Erythroblast (primary cell): ENCODE data around the gene ZSWIM5.

Experiments
- GATA1 ChIP-seq: IDR thresholded peaks from 2 replicates; pipeline ENCODE4 v1.6.1; 2011; ENCODE audit warnings: low read depth, mild to moderate bottlenecking, control low read depth, low read length, moderate library complexity
- POLR2A ChIP-seq: IDR thresholded peaks from 2 replicates; pipeline ENCODE4 v1.6.1; 2011; ENCODE audit warnings: mild to moderate bottlenecking, low read length

DNA sequence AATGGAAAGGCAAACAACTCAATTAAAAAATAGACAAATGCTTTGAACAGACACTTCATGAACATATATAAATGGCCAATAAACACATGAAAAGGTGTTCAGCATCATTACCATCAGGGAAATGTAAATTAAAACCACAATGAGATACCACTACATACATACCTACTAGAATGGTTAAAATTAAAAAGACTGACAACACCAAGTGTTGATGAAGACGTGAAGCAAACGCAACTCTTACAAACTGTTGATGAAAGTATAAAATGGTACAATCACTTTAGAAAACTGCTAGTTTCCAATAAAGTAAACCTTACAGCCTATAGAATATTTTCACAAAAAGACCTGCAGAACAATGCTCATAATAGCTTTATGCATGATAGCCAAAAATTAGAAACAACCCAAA lies 230.2 kb downstream of the ZSWIM5 start:
- TF ChIP-seq POLR2A (no peak), GATA1 (no peak)
